Fibroblast of skin of right biceps (primary cell): Measurements from ENCODE around the gene PHF5A.
A peak's percentile ranks its signal among the peaks of the same experiment; 100 is the strongest.
"Not testable (repeated sequence)": the region's sequence is repeated elsewhere in the genome, so short reads cannot be mapped to it uniquely, and the experiment has no call there.

Source experiments
- DNase-seq: peaks from one replicate; pipeline ENCODE4 v3.0.0-alpha.2; 2013

The PHF5A gene

DNA sequence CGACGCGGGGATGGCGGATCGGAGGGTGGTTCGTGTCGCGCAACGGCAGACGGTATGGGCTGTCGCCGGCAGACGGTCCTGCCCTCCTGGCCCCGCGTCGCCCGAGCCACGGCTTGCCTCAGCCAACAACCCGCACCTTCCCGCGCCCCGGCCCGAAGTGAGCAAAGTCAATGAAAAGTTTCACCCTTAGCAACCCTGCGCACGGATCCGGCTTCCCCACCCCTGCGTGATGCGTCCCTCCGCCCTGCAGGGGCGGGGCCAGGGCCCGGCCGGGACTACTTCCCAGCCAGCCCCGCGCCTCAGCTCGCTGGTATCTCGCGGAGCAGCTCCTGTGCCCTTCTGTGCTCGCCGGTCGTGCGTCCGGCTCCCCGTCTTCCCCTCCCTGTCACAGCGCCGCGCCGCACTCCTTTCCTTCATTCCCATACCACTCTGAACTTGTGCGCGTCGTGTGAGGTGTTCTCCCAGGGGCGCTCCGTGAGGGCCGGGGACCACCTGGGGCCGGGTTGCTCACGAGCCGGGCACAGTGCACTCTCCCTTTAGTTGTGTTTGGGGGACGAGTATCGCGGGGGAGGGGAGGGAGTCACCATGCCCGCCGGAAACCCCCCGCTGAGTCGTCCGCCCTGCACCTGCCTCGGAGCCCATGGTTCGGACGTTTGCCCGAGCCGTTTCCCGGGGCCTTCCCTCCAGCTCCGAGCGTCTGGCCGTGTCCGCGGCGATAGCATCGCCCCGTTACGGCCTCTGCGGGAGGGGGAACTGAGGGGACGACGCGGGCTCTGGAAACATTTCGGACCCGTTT is 21.7 kb downstream of the PHF5A start, which contains the start of gene TOB2:
TOB2 (minus strand) TSS at position 163 of the 796 bp plus-strand sequence. CDS start 9,456 bp downstream, outside the sequence.
- DNase-seq: peak; percentile 97

GRCh38 chr22:41446057-41446501 is 22.4 kb downstream of the PHF5A start:
- DNase-seq: no peak

- no peak for DNase-seq
These were observed 23.1 kb downstream of the PHF5A start for GRCh38 chr22:41445129-41446056.

DNA sequence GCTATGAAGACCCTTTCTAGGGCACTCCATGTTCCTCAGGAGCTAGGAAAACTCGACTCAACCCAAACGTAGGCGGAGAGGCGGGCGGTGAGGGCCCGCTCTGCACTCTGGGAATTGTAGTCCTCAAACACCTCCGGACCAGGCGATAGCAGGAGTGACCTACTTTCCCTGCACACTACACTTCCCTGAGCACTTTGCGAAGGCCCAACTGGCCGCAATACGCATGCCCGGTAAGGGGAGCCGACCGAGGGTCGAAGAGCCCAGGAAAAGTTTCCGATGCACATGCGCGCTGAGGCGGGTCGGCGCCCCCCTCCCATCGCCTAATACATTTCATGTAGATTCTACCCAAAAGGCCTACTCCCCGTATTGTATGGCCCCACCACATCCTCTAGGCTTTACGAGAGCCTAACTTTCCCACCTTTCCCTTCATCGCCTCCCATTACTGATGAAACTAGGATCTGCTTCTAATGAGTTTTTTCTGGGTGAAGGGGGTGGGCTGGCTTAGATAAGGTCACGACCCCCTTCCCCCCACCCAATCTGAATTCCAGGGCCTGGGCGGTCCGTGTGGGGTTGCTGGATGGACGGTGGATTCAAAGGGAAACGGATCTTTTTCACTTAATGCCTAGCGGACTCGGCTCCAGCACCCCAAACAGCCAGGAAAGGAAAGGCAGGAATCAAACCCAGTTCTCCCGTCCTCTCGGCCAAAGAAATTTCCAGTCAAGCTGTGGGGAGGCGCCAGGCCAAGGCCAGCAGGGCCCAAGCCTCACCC is 23.9 kb downstream of the PHF5A start:
- DNase-seq: peak; percentile 97

GRCh38 chr22:41442240-41442792 is 26.2 kb downstream of the PHF5A start:
- DNase-seq: no peak

GRCh38 chr22:41440511-41440910 is 28.0 kb downstream of the PHF5A start:
- not testable (repeated sequence) for DNase-seq

GRCh38 chr22:41437198-41437597 is 31.3 kb downstream of the PHF5A start:
- no peak for DNase-seq

- no peak for DNase-seq
These were observed 32.0 kb downstream of the PHF5A start for GRCh38 chr22:41436322-41437113.

DNA sequence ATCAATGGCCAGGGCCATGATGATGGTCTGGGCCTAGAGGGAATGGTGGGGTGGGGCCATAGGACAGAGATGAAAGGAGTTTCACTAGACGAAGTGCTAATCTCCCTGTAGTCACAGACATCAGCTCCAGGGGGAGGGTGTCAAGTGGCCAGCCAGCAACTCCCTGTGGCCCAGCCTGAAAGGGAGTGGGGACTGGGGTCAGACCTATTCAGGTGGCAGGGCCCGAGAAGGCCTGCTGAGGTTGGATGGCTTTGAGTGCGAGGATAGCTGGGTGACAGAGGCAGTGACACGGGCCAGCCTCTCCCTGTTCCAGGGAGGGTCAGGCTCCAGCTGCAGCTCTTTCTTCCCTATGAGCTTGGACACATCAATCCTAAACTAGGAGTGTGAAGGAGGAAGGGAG is 32.9 kb downstream of the PHF5A start:
- no peak for DNase-seq

DNA sequence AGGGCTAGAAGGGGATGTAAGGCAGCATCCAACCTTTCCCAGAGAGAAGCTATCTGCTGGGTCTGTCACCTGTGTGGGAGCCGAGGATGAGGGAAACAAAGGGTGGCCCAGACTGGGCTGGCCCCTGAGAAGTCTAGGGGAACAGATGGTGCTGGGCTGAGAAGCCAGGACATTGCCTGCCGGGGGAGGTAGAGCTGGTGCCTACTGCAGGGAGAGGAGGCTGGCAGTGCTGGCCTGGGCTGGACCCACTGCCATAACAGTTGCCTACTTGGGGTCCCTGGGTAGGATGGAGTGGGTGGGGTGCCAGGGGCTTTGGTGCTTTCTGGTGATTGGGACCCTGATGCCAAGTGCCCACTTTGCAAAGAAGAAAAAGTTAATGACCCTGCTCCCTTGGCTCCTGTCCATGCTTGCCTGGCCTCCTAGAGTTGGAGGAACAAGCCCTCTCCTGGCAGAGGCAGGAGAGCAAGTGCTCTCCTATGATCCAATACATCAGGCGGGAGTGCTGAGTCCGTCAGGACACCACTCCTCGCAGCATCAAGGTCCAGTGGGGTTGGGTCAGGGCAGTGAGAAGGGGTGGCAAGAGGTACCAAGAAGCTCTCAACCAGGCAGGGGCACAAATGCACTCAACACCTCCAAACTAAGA is 34.0 kb downstream of the PHF5A start:
- not testable (repeated sequence) for DNase-seq

- not testable (repeated sequence) for DNase-seq
These were observed 35.0 kb downstream of the PHF5A start for GRCh38 chr22:41433480-41433879.

- DNase-seq: no peak
These were observed 36.8 kb downstream of the PHF5A start for GRCh38 chr22:41431656-41432055.

DNA sequence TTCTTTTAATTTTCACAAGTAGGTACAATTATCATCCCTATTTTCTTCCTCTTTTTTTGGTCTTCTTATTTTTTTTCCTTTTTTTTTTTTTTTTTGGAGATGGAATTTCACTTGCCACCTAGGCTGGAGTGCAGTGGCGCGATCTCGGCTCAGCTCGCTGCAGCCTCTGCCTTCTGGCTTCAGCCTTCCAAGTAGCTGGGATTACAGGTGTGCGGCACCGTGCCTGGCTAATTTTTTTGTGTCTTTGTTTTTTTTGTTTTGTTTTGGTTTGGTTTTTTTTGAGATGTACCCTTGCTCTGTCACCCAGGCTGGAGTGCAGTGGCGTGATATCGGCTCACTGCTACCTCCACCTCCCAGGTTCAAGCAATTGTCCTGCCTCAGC is 38.5 kb downstream of the PHF5A start:
- no peak for DNase-seq

DNA sequence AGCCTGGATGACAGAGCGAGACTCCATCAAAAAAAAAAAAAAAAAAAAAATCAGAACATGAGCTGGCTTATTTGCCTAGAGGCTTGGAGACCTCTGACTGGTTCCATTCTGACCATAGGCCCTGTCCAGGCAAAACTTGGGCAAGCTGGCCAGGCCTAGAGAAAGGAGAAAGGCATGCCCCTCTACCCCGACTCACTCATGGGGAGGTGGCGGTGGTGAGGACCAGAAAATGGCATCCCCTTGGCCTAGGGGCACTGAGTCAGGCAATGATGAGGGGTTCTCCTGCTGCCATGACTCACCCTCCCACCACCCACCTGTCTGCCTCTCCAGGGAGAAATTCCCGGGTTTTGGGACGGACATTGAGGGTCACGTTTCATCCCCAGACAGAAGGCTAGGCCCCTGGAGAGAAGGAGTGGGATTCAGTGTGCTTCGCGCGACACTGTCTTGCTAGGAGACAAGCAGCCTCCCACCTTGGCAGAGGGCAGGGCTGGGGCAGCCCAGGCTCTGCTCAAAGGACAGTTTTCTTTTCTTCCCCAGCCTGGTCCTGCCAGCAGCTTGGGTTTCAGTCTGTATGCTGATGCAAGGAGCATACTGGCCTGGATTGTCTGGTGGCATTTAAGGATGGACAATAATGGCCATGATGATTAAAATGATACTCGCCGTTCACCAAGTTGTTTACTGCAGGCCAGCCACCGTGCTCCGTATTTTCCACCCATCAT is 39.1 kb downstream of the PHF5A start:
- DNase-seq: no peak

- DNase-seq: no peak
These were observed 42.7 kb downstream of the PHF5A start for GRCh38 chr22:41425660-41426365.

DNA sequence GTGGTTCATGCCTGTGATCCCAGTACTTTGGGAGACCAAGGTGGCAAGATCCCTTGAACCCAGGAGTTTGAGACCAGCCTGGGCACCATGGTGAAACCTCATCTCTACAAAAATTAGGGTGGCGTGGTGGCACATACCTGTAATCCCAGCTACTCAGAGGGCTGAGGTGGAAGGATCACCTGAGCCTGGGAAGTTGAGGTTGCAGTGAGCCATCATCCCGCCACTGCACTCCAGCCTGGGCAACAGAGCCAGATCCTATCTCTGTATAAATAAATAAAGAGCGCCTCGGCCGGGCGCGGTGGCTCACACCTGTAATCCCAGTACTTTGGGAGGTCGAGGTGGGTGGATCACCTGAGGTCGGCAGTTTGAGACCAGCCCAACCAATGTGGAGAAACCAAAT is 49.8 kb downstream of the PHF5A start:
- no peak for DNase-seq

DNA sequence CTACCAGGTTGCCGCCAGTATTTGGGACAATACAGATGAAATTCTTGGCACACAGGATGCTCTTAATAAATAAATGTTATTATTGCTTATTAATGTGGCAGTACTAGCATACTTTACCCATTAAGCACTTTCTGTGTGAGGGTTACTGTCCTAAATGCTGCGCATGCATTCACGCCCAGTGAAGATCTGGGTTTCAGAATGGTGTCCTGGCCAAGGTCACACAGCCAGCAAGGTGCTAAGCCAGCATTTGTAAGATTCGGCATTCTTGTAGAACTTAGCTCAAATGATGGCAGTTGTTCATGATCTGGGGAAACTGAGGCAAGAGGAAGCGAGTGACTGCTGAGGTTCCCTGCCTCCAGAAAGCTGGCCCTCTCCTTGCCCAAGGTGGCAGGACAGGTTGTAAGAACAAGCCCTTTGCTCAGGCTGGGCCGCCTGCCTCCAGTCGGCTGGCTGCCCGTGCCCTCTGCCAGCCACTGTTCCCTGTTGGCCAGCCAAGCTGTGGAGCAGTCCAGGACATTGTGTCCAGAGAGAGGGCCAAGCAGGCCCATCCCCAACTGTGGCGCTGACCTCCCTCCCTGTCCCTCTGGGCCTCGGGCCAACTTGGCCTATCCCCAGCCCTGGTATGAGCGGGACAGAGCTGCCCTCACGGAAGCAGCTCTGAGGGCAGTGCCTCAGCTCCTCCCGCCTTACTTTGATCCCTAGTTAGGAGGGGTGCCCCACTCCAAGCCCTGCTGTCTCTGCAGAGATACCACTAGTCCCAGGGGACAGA is 50.7 kb downstream of the PHF5A start:
- DNase-seq: no peak

GRCh38 chr22:41415554-41415953 is 52.9 kb downstream of the PHF5A start:
- DNase-seq: no peak
